HepG2 (cell line): ENCODE results near the gene CACNA1D. TPM values are rescaled to one million over a fixed set of nuclear protein-coding genes. Genes with fewer than 3 reads are reported as not detected.

Experiments used
- ATAC-seq: fragments of 200-7000 bp; cut with Tn5 transposase; 3 replicates; pipeline ENCODE4 v1.9.1; 2020; ENCODE audit warnings: mild to moderate bottlenecking, moderate library complexity
- BruUV-seq: library from RNA; stranded (reverse); fragments of 400-500 nt; replicated peaks from 2 replicates; lab custom pipeline; 2021; lab: Mats Ljungman, UMichigan
- CTCF ChIA-PET: fragments of 300-600 bp; formaldehyde crosslinking; extraction: SDS; loops from one replicate; lab custom pipeline; 2021; ENCODE audit warnings: low total read pairs, inconsistent platforms, low intra/inter-chr PET ratio; lab: Yijun Ruan, JAX
- POLR2A ChIA-PET: fragments of 350-600 bp; sonication (Branson Sonifier 250); formaldehyde crosslinking; loops from one replicate; lab custom pipeline; 2020; ENCODE audit warnings: antibody characterized with exemption, inconsistent platforms; lab: Yijun Ruan, JAX
- DNase-seq: peaks from one replicate; pipeline ENCODE4 v3.0.0-alpha.2; 2015; ENCODE audit warnings: low spot score
- FAIRE-seq: peaks from 3 replicates; lab custom pipeline; 2011; peaks lifted over from hg19 to GRCh38; lab: Jason Lieb, UNC
- H2AFZ ChIP-seq: one replicate; pipeline ENCODE4 v1.6.1; 2011; ENCODE audit warnings: low read length, inconsistent platforms
- H3K27ac ChIP-seq: fragments of 300-600 bp; 3 replicates; pipeline ENCODE4 v1.8.0; 2011; ENCODE audit warnings: mixed run types, mild to moderate bottlenecking, mixed read lengths, low read length, inconsistent platforms; ENCODE audit not compliant: insufficient read depth; ENCODE audit errors: extremely low read length
- H3K27me3 ChIP-seq, 2 experiments: fragments of 200-600 bp in 1 of 2; 2 replicates in 1 of 2; 3 replicates in 1 of 2; pipeline versions ENCODE4 v1.6.0 to v1.8.0; 2011; ENCODE audit warnings: low read length in 2 of 2, mild to moderate bottlenecking in 2 of 2, moderate library complexity in 2 of 2, inconsistent platforms in 1 of 2; ENCODE audit not compliant: insufficient read depth in 2 of 2, control insufficient read depth in 1 of 2
- H3K36me3 ChIP-seq, 2 experiments: fragments of 200-600 bp in 1 of 2; replicated peaks in 1 of 2; 2 replicates in 1 of 2; 3 replicates in 1 of 2; pipeline versions ENCODE4 v1.5.1 to v1.8.0; 2011; ENCODE audit warnings: low read length in 2 of 2, inconsistent platforms in 1 of 2; ENCODE audit not compliant: insufficient read depth in 2 of 2, control insufficient read depth in 1 of 2
- H3K4me1 ChIP-seq: 2 replicates; pipeline ENCODE4 v1.5.1; 2012; ENCODE audit warnings: low read length, inconsistent platforms; ENCODE audit not compliant: insufficient read depth
- H3K4me2 ChIP-seq: 2 replicates; pipeline ENCODE4 v1.6.0; 2011; ENCODE audit warnings: low read depth, low read length, inconsistent platforms
- H3K4me3 ChIP-seq, 3 experiments: fragments of 200-600 bp in 1 of 3; sonication (generic), shearing (Covaris generic) in 1 of 3; replicated peaks in 1 of 3; 2 replicates each; pipeline ENCODE4 v1.5.1; 2011 to 2016; ENCODE audit warnings: low read length in 3 of 3, inconsistent platforms in 2 of 3, low read depth in 2 of 3, mild to moderate bottlenecking in 2 of 3, control low read depth in 1 of 3, mixed read lengths in 1 of 3; ENCODE audit not compliant: insufficient read depth in 1 of 3
- H3K79me2 ChIP-seq: one replicate; pipeline ENCODE4 v1.6.1; 2011; ENCODE audit warnings: low read length, inconsistent platforms; ENCODE audit not compliant: insufficient read depth
- H3K9ac ChIP-seq: 2 replicates; pipeline ENCODE4 v1.6.0; 2011; ENCODE audit warnings: mild to moderate bottlenecking, low read depth, low read length, inconsistent platforms; ENCODE audit not compliant: insufficient read depth
- H3K9me3 ChIP-seq: 2 replicates; pipeline ENCODE4 v1.5.1; 2012; ENCODE audit warnings: mild to moderate bottlenecking, low read length
- H4K20me1 ChIP-seq: 2 replicates; pipeline ENCODE4 v1.6.0; 2011; ENCODE audit warnings: inconsistent platforms, mild to moderate bottlenecking, low read length, moderate library complexity; ENCODE audit not compliant: insufficient read depth
- FOXK2 ChIP-seq: fragments of 450-650 bp; IDR thresholded peaks from 2 replicates; pipeline ENCODE4 v1.6.1; 2016
- NONO ChIP-seq, 2 experiments: fragments of 450-650 bp in 1 of 2; sonication (generic) in 1 of 2; formaldehyde crosslinking in 1 of 2; IDR thresholded peaks in 1 of 2; conservative IDR thresholded peaks in 1 of 2; 2 replicates each; pipeline versions ENCODE4 v1.6.1 to v1.8.0; 2017 to 2022; ENCODE audit warnings: mild to moderate bottlenecking in 1 of 2, missing genetic modification reagents in 1 of 2, moderate library complexity in 1 of 2
- ZNF816 ChIP-seq: sonication (generic); formaldehyde crosslinking; IDR thresholded peaks from 2 replicates; pipeline ENCODE4 v1.8.0; 2022; ENCODE audit warnings: missing genetic modification reagents, mild to moderate bottlenecking, borderline replicate concordance
- WGBS: methylation state at CpG from one replicate; pipeline ENCODE4 v1.1.6; 2017; ENCODE audit warnings: low lambda C conversion rate; 5-methylcytosine and 5-hydroxymethylcytosine counted together
- in situ Hi-C: cut with HindIII; loops from 2 replicates; pipeline ENCODE4 v1.10.0; 2017; ENCODE audit warnings: low pct_unique_long_range_greater_than_20kb; ENCODE audit not compliant: extremely low pct_ligation_motif_present
- intact Hi-C: fragments of 100-400 bp; cut with micrococcal nuclease; formaldehyde crosslinking; loops from one replicate; pipeline ENCODE4 v1.10.0; 2022; ENCODE audit not compliant: unreplicated experiment
- polyA plus RNA-seq, 8 experiments: library from polyadenylated mRNA; depleted of rRNA in 3 of 8; stranded (reverse) in 7 of 8; unstranded in 1 of 8; fragments of >200 nt; fragmentation: Illumina TruSeq in 4 of 8; extraction: Trizol in 4 of 8; gene quantifications; 2 replicates each; pipeline versions ENCODE4 v1.2.1 to v1.2.3, GENCODE V29; 2011 to 2016; ENCODE audit warnings: low read depth in 4 of 8, missing spikeins in 1 of 8, mixed read lengths in 1 of 8; ENCODE audit not compliant: insufficient read depth in 1 of 8
- total RNA-seq, 5 experiments: library from RNA; depleted of rRNA; stranded (reverse); fragments of >200 nt; fragmentation: Illumina TruSeq; extraction: Trizol; gene quantifications; 2 replicates each; pipeline ENCODE4 v1.2.3, GENCODE V29; 2016; ENCODE audit warnings: low read depth in 1 of 5
- TF ChIP-seq, protein P1 (sequence below): sonication (generic); formaldehyde crosslinking; IDR thresholded peaks from 2 replicates; pipeline ENCODE4 v1.4.0; 2020; ENCODE audit warnings: missing genetic modification reagents
- TF ChIP-seq, protein P2 (sequence below): sonication (generic); formaldehyde crosslinking; IDR thresholded peaks from 2 replicates; pipeline ENCODE4 v1.9.0; 2022; ENCODE audit warnings: low read depth, missing genetic modification reagents

CACNA1D gene
- total and polyA plus RNA-seq, 2 of the 13 experiments (the other 11 are each of a cell fraction or from before 2014, with no cell fraction given): 0.26 to 0.38 TPM

DNA sequence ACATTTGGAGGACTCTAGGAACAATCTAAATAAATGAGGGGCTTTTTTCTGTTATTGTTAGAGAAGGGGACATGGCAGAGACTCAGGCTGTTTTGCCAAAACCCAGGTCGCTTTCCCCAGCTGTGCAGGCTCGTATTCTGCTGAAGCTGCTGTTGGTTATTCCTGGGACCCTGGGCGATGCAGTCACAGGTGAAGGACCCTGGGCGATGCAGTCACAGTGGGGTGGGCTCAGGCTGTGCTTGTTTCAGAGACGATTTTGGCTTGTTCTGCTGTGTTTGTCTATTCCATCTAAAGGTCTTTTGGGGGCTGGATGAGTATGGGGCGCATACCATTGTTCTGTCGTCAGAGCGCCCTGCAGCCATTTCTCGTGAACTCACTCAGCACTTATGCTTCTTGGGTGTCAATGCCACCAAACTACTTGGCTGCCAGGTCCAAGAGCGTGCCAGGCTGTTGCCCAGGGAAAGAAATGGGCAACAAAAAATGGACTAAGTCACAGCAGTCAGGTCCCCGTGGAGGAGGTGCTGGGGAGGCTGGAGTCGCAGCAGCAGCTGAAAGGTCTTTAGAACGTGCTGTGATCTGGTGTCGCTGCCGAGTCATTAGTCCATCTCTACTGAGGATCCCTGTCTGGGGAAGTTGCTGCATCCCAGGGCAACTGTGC lies 200.4 kb downstream of the CACNA1D start:
- no peaks in the 10 kb centered on the region for H3K27me3 ChIP-seq
- BruUV-seq: no TSS peak
- H3K4me2 ChIP-seq: no peak overlapping the region
- H2AFZ ChIP-seq: no peak overlapping the region
- H3K4me1 ChIP-seq: peaks cover 9% of the 10 kb centered on the region
- ChIA-PET POLR2A (no interaction called here), CTCF (no interaction called here)
- intact Hi-C loops: no loop called here
- no peaks in the 10 kb centered on the region for H3K79me2 ChIP-seq
- no peaks in the 10 kb centered on the region for H3K36me3 ChIP-seq
- ATAC-seq (no peak), FAIRE-seq (no peak), DNase-seq (no peak)
- H4K20me1 ChIP-seq: no peaks in the 10 kb centered on the region
- H3K9ac ChIP-seq: no peak overlapping the region
- in situ Hi-C loops: no loop called here
- H3K9me3 ChIP-seq: no peaks in the 10 kb centered on the region
- 65% methylated on average over 15 of the region's 15 CpGs for WGBS
- no peak overlapping the region for H3K4me3 ChIP-seq
- no peak overlapping the region for H3K27ac ChIP-seq
- TF ChIP-seq FOXK2: no peak

DNA sequence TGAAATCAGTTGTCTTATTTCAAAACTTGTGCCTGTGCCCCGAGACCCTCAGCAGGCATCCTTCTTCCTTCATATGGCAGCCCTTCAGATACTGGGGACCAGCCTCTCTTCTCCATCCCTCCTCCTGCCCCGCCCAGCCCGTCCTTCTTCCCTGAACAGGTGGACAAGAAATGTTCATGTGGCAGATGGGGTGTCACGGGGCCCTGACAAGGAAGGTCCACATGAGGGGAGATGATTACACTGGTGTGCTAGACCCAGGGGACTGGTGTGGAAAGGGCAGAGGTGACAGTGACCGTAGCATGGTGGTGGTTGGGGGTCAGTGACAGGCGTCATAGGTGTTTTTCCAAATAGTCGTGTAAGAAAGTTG lies 200.9 kb downstream of the CACNA1D start:
- no peak for FAIRE-seq
- H3K4me1 ChIP-seq: peaks cover 9% of the 10 kb centered on the region
- ATAC-seq: no peak
- no peak for DNase-seq
- no peak overlapping the region for H3K4me3 ChIP-seq
- 61% methylated on average over 7 of the region's 7 CpGs for WGBS
- in situ Hi-C loops (no loop called here), intact Hi-C loops (no loop called here)
- H3K79me2 ChIP-seq: no peaks in the 10 kb centered on the region
- no peak overlapping the region for H3K9ac ChIP-seq
- CTCF ChIA-PET: no interaction called here
- no peak overlapping the region for H3K27ac ChIP-seq
- H3K27me3 ChIP-seq: no peaks in the 10 kb centered on the region
- BruUV-seq: no TSS peak
- H4K20me1 ChIP-seq: no peaks in the 10 kb centered on the region
- no peaks in the 10 kb centered on the region for H3K36me3 ChIP-seq
- H3K4me2 ChIP-seq: no peak overlapping the region
- TF ChIP-seq, protein P1, sequence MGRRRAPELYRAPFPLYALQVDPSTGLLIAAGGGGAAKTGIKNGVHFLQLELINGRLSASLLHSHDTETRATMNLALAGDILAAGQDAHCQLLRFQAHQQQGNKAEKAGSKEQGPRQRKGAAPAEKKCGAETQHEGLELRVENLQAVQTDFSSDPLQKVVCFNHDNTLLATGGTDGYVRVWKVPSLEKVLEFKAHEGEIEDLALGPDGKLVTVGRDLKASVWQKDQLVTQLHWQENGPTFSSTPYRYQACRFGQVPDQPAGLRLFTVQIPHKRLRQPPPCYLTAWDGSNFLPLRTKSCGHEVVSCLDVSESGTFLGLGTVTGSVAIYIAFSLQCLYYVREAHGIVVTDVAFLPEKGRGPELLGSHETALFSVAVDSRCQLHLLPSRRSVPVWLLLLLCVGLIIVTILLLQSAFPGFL (CRISPR knock-in tag): no peak
- TF ChIP-seq NONO (IDR thresholded peaks at IDR 0.05) (no peak), NONO (CRISPR knock-in tag; conservative IDR thresholded peaks at IDR 0.05) (no peak), ZNF816 (CRISPR knock-in tag) (no peak)
- TF ChIP-seq, protein P2, sequence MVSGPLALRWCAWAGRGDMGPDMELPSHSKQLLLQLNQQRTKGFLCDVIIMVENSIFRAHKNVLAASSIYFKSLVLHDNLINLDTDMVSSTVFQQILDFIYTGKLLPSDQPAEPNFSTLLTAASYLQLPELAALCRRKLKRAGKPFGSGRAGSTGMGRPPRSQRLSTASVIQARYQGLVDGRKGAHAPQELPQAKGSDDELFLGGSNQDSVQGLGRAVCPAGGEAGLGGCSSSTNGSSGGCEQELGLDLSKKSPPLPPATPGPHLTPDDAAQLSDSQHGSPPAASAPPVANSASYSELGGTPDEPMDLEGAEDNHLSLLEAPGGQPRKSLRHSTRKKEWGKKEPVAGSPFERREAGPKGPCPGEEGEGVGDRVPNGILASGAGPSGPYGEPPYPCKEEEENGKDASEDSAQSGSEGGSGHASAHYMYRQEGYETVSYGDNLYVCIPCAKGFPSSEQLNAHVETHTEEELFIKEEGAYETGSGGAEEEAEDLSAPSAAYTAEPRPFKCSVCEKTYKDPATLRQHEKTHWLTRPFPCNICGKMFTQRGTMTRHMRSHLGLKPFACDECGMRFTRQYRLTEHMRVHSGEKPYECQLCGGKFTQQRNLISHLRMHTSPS (CRISPR knock-in tag): no peak
- POLR2A ChIA-PET: no interaction called here
- H3K9me3 ChIP-seq: no peaks in the 10 kb centered on the region
- no peak overlapping the region for H2AFZ ChIP-seq
